Right ventricle myocardium superior (tissue), 1 donor: ENCODE data around the gene GAST. TPM values are rescaled to one million over a fixed set of nuclear protein-coding genes. Genes with fewer than 3 reads are reported as not detected.

Source experiments
- total RNA-seq: library from RNA; stranded (reverse); fragmentation: NEBNext Ultra II Directional; extraction: Animal tissue kit (Norgen Biotek cat#: 25700); gene quantifications from one replicate; pipeline ENCODE4 v1.2.1, GENCODE V29; 2021
- donor health status: DM: no; HTN: yes; CAD: no; lungs with severe emphysema.

Gene GAST
- total RNA-seq, 1 donor from 2014 or later = not detected

Other genes with a start within 250 kb of the GAST start
- gene KRT32, start 244.9 kb upstream of the GAST start, total RNA-seq = not detected
- not detected for gene KRT35, start 231.2 kb upstream of the GAST start, total RNA-seq
- not detected for gene KRT36, start 222.4 kb upstream of the GAST start, total RNA-seq
- not detected for gene KRT13, start 206.7 kb upstream of the GAST start, total RNA-seq
- gene KRT15, start 193.4 kb upstream of the GAST start, total RNA-seq = not detected
- 0.46 TPM for gene KRT19, start 184.0 kb upstream of the GAST start, total RNA-seq
- not detected for gene KRT9, start 140.3 kb upstream of the GAST start, total RNA-seq
- not detected for gene KRT14, start 125.4 kb upstream of the GAST start, total RNA-seq
- gene KRT16, start 99.6 kb upstream of the GAST start, total RNA-seq = not detected
- not detected for gene KRT17, start 87.8 kb upstream of the GAST start, total RNA-seq
- gene EIF1, start 23.4 kb upstream of the GAST start, total RNA-seq = 1,143 TPM
- gene HAP1, start 22.3 kb downstream of the GAST start, total RNA-seq = not detected
- gene JUP, start 74.4 kb downstream of the GAST start, total RNA-seq = 195 TPM
- gene P3H4, start 99.6 kb downstream of the GAST start, total RNA-seq = 6.7 TPM
- gene FKBP10, start 100.7 kb downstream of the GAST start, total RNA-seq = 10.6 TPM
- gene NT5C3B, start 123.9 kb downstream of the GAST start, total RNA-seq = 14.7 TPM
- not detected for gene KLHL10, start 125.5 kb downstream of the GAST start, total RNA-seq
- gene KLHL11, start 153.1 kb downstream of the GAST start, total RNA-seq = 3.0 TPM
- 24.0 TPM for gene ACLY, start 206.6 kb downstream of the GAST start, total RNA-seq
- 0.75 TPM for gene ODAD4, start 218.3 kb downstream of the GAST start, total RNA-seq